Gastroesophageal sphincter (tissue), 3 donors: ENCODE measurements around the gene ATP4A.

Experiments used
- CTCF ChIP-seq, 4 experiments: fragments of 200-600 bp in 2 of 4; fragments of 450-650 bp in 2 of 4; sonication (generic) in 1 of 4; IDR thresholded peaks; one replicate each; pipeline ENCODE4 v1.5.1; 2017 to 2019; ENCODE audit warnings: antibody characterized with exemption in 4 of 4, mild to moderate bottlenecking in 2 of 4, moderate library complexity in 2 of 4
- EP300 ChIP-seq: sonication (generic); formaldehyde crosslinking; IDR thresholded peaks from one replicate; pipeline ENCODE4 v1.6.1; 2017; ENCODE audit warnings: antibody characterized with exemption, mild to moderate bottlenecking
- POLR2A ChIP-seq, 2 donors: fragments of 450-650 bp; IDR thresholded peaks; one replicate each; pipeline ENCODE4 v1.6.1; 2017; ENCODE audit warnings: antibody characterized with exemption in 2 of 2, mild to moderate bottlenecking in 2 of 2, moderate library complexity in 1 of 2
- POLR2AphosphoS5 ChIP-seq: sonication (generic); formaldehyde crosslinking; IDR thresholded peaks from one replicate; pipeline ENCODE4 v1.6.1; 2017; ENCODE audit warnings: antibody characterized with exemption

DNA sequence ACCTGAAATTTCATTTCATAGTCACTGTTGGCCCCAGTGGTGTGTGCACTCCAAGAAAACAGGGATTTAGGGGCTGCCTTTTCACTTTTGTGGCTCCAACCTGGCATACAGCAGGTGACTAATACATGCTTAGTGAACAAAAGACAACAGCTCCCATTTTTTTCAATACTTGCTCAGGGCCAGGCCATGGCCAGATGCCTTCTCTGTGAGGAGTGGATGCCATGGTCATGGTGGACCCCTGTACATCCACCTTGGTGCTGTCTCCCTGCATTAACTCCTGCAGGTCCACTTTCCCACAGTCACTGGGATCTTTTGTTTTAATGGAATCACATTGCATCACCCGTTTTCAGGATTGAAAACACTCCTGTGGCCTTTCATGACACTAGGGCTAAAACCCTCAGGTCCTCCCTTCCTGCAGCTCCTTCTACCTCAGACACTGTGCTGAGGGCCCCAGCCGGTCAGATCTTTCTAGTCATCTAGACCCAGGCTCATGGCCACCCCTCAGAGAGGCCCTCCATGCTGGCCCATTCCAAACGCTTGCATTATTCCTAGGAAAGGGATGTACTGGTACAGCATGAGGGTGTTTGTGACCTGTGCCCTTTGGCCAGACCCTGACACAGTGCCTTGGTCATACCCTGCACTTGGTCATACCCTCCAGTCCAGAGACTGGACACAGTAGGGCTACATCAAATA lies 19.2 kb downstream of the ATP4A start:
- TF ChIP-seq CTCF (IDR thresholded peaks at IDR 0.05) (no peak), POLR2A (IDR thresholded peaks at IDR 0.05) (no peak), EP300 (no peak), POLR2AphosphoS5 (no peak)
